GM19239 (cell line): Measurements from ENCODE around the gene TMEM236.
A peak's percentile ranks its signal among the peaks of the same experiment; 100 is the strongest.

Experiments
- DNase-seq: peaks from one replicate; pipeline ENCODE4 v3.0.0; 2011; ENCODE audit warnings: low spot score; ENCODE audit not compliant: insufficient read length
- FAIRE-seq: peaks from 2 replicates; lab custom pipeline; 2011; peaks lifted over from hg19 to GRCh38; lab: Jason Lieb, UNC

Gene TMEM236

DNA sequence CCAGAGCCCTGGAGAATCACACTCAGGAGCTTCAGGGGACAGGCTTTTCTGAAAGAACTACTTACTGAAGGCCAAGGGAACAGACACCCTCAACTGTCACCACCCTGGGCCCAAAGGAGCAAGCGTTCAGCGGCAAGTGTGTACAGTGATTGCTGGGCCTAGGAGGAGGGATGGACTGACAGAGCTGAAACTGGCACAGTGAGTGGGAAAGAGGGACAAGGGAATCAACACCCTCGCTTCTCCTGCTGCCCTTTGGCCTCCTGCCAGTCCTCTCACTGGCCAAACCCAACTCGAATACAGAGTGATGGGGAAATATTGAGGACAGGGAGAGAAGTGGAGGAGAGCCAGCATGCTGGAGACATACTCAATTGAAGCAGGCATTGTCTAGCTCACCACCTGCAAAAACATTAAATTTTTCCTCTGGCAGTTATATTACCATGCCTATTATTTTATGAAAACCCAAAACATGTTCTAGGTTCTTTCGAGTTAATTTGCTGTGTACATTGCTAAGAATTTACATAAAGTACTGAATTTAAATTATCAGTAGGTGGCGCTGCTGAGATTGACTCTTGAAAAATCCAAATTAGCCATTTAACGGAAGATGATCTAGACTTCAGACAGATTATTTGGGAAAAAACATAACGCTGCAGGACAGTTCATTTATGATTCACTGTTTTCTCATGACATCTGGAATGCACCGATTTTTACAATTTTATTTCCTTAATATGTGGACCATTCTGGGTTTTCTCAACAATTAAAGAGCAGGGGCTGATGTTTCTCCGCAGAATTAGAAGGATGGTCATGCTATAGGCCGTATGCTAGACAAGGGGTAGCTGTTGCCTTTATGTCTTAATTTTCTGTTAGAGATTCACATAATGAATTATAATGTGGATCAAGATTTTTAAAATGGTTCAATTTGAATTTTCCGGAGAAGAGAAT lies 14.7 kb upstream of the TMEM236 start:
- DNase-seq (no peak), FAIRE-seq (peak; percentile 71)

DNA sequence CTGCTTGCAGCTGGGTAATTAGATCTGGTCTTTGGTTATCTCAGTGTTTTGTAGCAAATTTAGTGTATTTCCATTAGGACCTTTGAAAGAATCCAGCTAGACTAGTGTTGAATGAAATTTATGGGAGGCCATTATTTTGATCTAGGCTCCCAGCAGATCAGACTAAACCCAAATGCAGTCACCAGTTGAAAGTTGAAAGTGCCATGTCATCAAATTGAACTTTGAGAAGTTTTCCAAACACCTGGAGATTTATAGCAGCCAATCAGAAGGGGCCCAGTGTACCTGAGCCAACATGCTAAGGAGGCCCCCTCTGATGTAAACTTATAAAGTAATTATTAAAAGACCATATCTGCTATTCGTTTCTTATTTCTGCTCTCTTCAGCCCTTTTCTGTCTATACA lies 11.3 kb upstream of the TMEM236 start:
- FAIRE-seq (no peak), DNase-seq (no peak)

GRCh38 chr10:17742918-17743317 lies 9.1 kb upstream of the TMEM236 start:
- DNase-seq, result no peak

DNA sequence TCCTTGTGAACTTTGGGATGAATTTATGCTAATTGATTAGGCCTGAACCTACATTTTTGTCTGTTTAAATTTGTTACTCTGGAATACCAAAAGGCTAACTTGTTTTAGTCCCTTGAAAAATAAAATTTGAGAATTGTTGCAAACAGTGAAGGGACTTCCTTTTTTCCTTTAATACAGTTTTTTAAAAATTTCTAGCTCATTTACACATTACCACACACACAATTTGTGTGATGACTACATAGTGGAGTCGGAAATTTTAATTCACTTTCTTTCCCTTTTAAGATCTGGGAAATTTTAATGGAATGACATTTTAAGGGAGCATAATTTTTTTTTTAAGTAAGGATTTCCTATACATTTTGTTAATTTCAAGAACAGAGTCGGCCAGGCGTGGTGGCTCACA lies 8.6 kb upstream of the TMEM236 start:
- FAIRE-seq (no peak), DNase-seq (no peak)

More at GRCh38 chr10:17742918-17743317, 9.1 kb upstream of the TMEM236 start:
- FAIRE-seq, result no peak

- DNase-seq, result no peak
- no peak for FAIRE-seq
These were observed 7.6 kb upstream of the TMEM236 start for GRCh38 chr10:17744341-17744861.

GRCh38 chr10:17747883-17748550 lies 4.0 kb upstream of the TMEM236 start:
- FAIRE-seq (no peak), DNase-seq (no peak)

GRCh38 chr10:17749890-17750289 lies 2.1 kb upstream of the TMEM236 start:
- no peak for DNase-seq
- FAIRE-seq, result no peak

GRCh38 chr10:17756557-17757217 lies 4.7 kb downstream of the TMEM236 start:
- peak; percentile 63 for DNase-seq
- peak; percentile 95 for FAIRE-seq

DNA sequence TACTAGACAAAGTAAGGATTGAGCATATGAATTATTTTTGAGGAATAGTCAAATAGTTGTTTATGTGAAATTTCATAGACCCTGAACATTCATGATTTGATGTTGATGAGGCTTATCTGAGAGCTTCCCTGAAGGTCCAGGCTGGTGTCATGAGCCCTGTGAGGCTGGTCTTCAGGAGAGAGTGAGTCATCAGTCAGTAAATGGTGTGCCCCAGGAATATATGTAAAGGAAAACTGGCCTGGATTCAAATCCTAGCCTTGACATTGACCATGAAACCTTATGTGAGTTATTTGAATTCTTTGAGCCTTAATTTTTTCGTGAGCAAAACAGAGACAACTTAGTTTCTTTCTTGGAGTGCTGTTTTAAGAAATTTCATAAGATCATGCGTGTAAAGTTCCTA lies 6.2 kb downstream of the TMEM236 start:
- no peak for DNase-seq
- FAIRE-seq, result no peak

- DNase-seq, result no peak
- no peak for FAIRE-seq
These were observed 6.9 kb downstream of the TMEM236 start for GRCh38 chr10:17758896-17759295.

DNA sequence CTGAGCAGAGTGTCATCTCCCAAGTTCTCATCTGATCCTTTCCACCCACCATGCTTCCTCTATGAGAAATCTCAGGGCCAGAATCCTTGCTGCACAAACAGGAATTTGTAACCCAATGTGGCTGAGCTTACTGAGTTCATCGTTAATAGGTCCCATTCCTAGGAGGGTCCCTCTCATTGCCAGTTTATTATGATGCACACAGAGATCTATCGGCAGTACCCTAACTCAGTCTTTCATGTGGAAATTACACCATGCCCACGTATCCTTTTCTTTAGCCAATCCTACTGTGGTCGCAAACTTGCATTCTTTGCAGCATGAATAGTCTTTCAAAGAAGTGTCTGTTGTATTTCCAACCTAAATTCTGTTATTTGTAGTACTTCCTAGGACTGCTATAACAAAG lies 12.1 kb downstream of the TMEM236 start:
- no peak for DNase-seq
- no peak for FAIRE-seq

DNA sequence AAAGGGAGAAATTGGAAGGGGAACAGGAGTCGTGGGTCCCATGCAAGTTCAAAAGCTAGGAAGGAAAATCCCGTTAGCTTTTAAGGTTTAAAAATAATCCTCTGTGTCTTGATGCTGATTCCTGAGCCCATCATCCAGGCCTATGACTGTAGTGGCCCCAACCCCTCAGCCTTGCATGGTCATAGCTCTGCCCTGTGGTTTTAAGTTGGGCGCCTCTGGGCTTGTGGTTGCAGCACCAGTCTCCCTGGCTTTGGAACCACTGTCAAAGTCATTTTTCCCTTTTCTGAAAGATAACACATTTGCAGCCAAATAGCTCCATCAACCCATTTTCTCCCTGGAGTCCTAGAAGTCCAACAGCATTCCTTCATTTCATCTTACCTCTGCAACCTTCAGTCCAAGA lies 13.6 kb downstream of the TMEM236 start:
- no peak for FAIRE-seq
- DNase-seq, result no peak

- FAIRE-seq, result no peak
- no peak for DNase-seq
These were observed 14.7 kb downstream of the TMEM236 start for GRCh38 chr10:17766731-17767130.

- FAIRE-seq, result no peak
- DNase-seq, result no peak
These were observed 16.5 kb downstream of the TMEM236 start for GRCh38 chr10:17768496-17768895.

DNA sequence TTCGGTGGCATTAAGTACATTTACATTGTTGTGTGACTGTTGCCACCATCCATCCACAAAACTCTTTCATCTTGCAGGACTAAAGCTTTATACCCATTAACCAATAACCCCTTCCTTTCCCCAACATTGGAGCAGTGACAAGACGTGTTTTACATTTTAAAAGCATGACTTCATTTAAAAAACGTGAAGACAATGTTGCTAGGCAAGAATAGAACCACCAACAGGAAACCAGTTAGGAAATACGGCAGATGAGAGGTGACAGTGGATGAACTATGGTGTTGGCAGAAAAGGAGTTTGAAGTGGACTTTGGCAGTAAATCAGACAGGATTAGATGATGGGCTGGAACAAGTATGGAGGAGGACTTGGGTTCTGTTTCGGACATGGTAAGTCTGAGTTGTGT lies 17.0 kb downstream of the TMEM236 start:
- no peak for DNase-seq
- peak; percentile 14 for FAIRE-seq

GRCh38 chr10:17771017-17771416 lies 19.0 kb downstream of the TMEM236 start:
- DNase-seq, result no peak
- no peak for FAIRE-seq

GRCh38 chr10:17779784-17780183 lies 27.8 kb downstream of the TMEM236 start:
- DNase-seq, result no peak
- FAIRE-seq, result no peak

GRCh38 chr10:17780727-17781126 lies 28.7 kb downstream of the TMEM236 start:
- no peak for FAIRE-seq
- DNase-seq, result no peak

GRCh38 chr10:17781856-17782255 lies 29.9 kb downstream of the TMEM236 start:
- FAIRE-seq, result no peak
- no peak for DNase-seq

DNA sequence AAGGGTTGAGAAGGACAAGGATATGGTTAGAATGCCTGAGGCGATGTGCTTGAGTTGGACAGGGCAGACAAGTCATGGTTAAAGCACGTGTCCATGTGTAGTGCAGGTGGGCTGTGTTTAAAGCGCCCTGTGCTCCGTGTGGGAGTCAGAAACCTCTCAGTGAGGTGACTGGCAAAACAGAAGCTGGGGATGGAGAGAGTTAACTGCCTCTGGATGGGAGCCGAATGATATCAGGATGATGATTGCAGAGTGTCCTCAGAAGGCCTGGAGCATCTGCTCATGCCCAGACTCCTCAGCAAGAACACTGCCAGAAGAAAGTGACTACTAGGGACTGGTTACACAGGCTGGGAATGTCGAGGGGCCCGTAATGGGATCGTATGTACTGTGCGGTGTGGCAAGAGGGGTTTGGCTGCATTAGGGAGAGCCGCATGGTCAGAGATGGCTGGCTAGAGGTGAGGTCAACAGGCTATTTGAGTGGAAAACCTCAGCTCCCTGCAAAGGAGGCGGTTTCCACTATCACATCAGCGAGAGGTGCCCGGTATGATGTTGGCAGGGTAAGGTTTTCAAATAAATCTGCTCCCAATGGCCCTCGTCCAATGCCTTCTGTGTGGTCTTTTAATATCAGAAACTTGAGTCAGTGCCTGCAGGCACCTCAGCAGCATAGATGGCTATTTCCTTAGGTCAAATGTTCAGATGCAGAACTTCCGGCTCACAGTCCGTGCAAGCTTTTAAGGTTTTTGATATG lies 31.1 kb downstream of the TMEM236 start:
- no peak for FAIRE-seq
- no peak for DNase-seq
